HepG2 (cell line): ENCODE measurements around the gene DGKB. TPM values are rescaled to one million over a fixed set of nuclear protein-coding genes. Genes with fewer than 3 reads are reported as not detected.

Source experiments
- ATAC-seq: fragments of 200-7000 bp; cut with Tn5 transposase; 3 replicates; pipeline ENCODE4 v1.9.1; 2020; ENCODE audit warnings: mild to moderate bottlenecking, moderate library complexity
- BruUV-seq: library from RNA; stranded (reverse); fragments of 400-500 nt; replicated peaks from 2 replicates; lab custom pipeline; 2021; lab: Mats Ljungman, UMichigan
- CTCF ChIA-PET: fragments of 300-600 bp; formaldehyde crosslinking; extraction: SDS; loops from one replicate; lab custom pipeline; 2021; ENCODE audit warnings: low total read pairs, inconsistent platforms, low intra/inter-chr PET ratio; lab: Yijun Ruan, JAX
- POLR2A ChIA-PET: fragments of 350-600 bp; sonication (Branson Sonifier 250); formaldehyde crosslinking; loops from one replicate; lab custom pipeline; 2020; ENCODE audit warnings: antibody characterized with exemption, inconsistent platforms; lab: Yijun Ruan, JAX
- DNase-seq: peaks from one replicate; pipeline ENCODE4 v3.0.0-alpha.2; 2015; ENCODE audit warnings: low spot score
- FAIRE-seq: peaks from 3 replicates; lab custom pipeline; 2011; peaks lifted over from hg19 to GRCh38; lab: Jason Lieb, UNC
- H2AFZ ChIP-seq: one replicate; pipeline ENCODE4 v1.6.1; 2011; ENCODE audit warnings: low read length, inconsistent platforms
- H3K27ac ChIP-seq: fragments of 300-600 bp; 3 replicates; pipeline ENCODE4 v1.8.0; 2011; ENCODE audit warnings: mixed run types, mild to moderate bottlenecking, mixed read lengths, low read length, inconsistent platforms; ENCODE audit not compliant: insufficient read depth; ENCODE audit errors: extremely low read length
- H3K27me3 ChIP-seq, 2 experiments: fragments of 200-600 bp in 1 of 2; 2 replicates in 1 of 2; 3 replicates in 1 of 2; pipeline versions ENCODE4 v1.6.0 to v1.8.0; 2011; ENCODE audit warnings: low read length in 2 of 2, mild to moderate bottlenecking in 2 of 2, moderate library complexity in 2 of 2, inconsistent platforms in 1 of 2; ENCODE audit not compliant: insufficient read depth in 2 of 2, control insufficient read depth in 1 of 2
- H3K36me3 ChIP-seq, 2 experiments: fragments of 200-600 bp in 1 of 2; replicated peaks in 1 of 2; 2 replicates in 1 of 2; 3 replicates in 1 of 2; pipeline versions ENCODE4 v1.5.1 to v1.8.0; 2011; ENCODE audit warnings: low read length in 2 of 2, inconsistent platforms in 1 of 2; ENCODE audit not compliant: insufficient read depth in 2 of 2, control insufficient read depth in 1 of 2
- H3K4me1 ChIP-seq: 2 replicates; pipeline ENCODE4 v1.5.1; 2012; ENCODE audit warnings: low read length, inconsistent platforms; ENCODE audit not compliant: insufficient read depth
- H3K4me2 ChIP-seq: 2 replicates; pipeline ENCODE4 v1.6.0; 2011; ENCODE audit warnings: low read depth, low read length, inconsistent platforms
- H3K4me3 ChIP-seq, 3 experiments: fragments of 200-600 bp in 1 of 3; sonication (generic), shearing (Covaris generic) in 1 of 3; replicated peaks in 1 of 3; 2 replicates each; pipeline ENCODE4 v1.5.1; 2011 to 2016; ENCODE audit warnings: low read length in 3 of 3, inconsistent platforms in 2 of 3, low read depth in 2 of 3, mild to moderate bottlenecking in 2 of 3, control low read depth in 1 of 3, mixed read lengths in 1 of 3; ENCODE audit not compliant: insufficient read depth in 1 of 3
- H3K79me2 ChIP-seq: one replicate; pipeline ENCODE4 v1.6.1; 2011; ENCODE audit warnings: low read length, inconsistent platforms; ENCODE audit not compliant: insufficient read depth
- H3K9ac ChIP-seq: 2 replicates; pipeline ENCODE4 v1.6.0; 2011; ENCODE audit warnings: mild to moderate bottlenecking, low read depth, low read length, inconsistent platforms; ENCODE audit not compliant: insufficient read depth
- H3K9me3 ChIP-seq: 2 replicates; pipeline ENCODE4 v1.5.1; 2012; ENCODE audit warnings: mild to moderate bottlenecking, low read length
- H4K20me1 ChIP-seq: 2 replicates; pipeline ENCODE4 v1.6.0; 2011; ENCODE audit warnings: inconsistent platforms, mild to moderate bottlenecking, low read length, moderate library complexity; ENCODE audit not compliant: insufficient read depth
- FOXK1 ChIP-seq: sonication (generic); formaldehyde crosslinking; IDR thresholded peaks from 2 replicates; pipeline ENCODE4 v1.4.0; 2020; ENCODE audit warnings: low read depth, missing genetic modification reagents, borderline replicate concordance
- FOXM1 ChIP-seq: sonication (generic); formaldehyde crosslinking; IDR thresholded peaks from 2 replicates; pipeline ENCODE4 v1.5.0; 2020; ENCODE audit warnings: missing genetic modification reagents
- GPBP1L1 ChIP-seq: sonication (generic); formaldehyde crosslinking; IDR thresholded peaks from 2 replicates; pipeline ENCODE4 v1.5.0; 2020; ENCODE audit warnings: mild to moderate bottlenecking, missing genetic modification reagents
- GZF1 ChIP-seq: sonication (generic); formaldehyde crosslinking; IDR thresholded peaks from 2 replicates; pipeline ENCODE4 v1.5.1; 2020; ENCODE audit warnings: mild to moderate bottlenecking, missing genetic modification reagents
- HNF1A ChIP-seq, 2 experiments: sonication (generic) in 1 of 2; formaldehyde crosslinking in 1 of 2; IDR thresholded peaks; 2 replicates each; pipeline versions ENCODE4 v1.4.0 to v1.6.1; 2016 to 2020; ENCODE audit warnings: borderline replicate concordance in 1 of 2, low read depth in 1 of 2, mild to moderate bottlenecking in 1 of 2, missing genetic modification reagents in 1 of 2
- HOXA5 ChIP-seq: sonication (generic); formaldehyde crosslinking; IDR thresholded peaks from 2 replicates; pipeline ENCODE4 v1.4.0; 2020; ENCODE audit warnings: missing genetic modification reagents
- HOXA7 ChIP-seq: sonication (generic); formaldehyde crosslinking; IDR thresholded peaks from 2 replicates; pipeline ENCODE4 v1.8.1; 2022; ENCODE audit warnings: mild to moderate bottlenecking, missing genetic modification reagents, moderate library complexity
- SATB2 ChIP-seq: sonication (generic); formaldehyde crosslinking; IDR thresholded peaks from 2 replicates; pipeline ENCODE4 v1.5.0; 2020; ENCODE audit warnings: missing genetic modification reagents
- SMYD3 ChIP-seq: sonication (generic); formaldehyde crosslinking; IDR thresholded peaks from 2 replicates; pipeline ENCODE4 v1.8.1; 2023; ENCODE audit warnings: mild to moderate bottlenecking, missing genetic modification reagents
- ZBTB37 ChIP-seq: sonication (generic); formaldehyde crosslinking; IDR thresholded peaks from 2 replicates; pipeline ENCODE4 v1.4.0; 2020; ENCODE audit warnings: mild to moderate bottlenecking, missing genetic modification reagents
- ZKSCAN8 ChIP-seq: IDR thresholded peaks from 2 replicates; pipeline ENCODE4 v1.6.1; 2016; ENCODE audit warnings: borderline replicate concordance, missing genetic modification reagents, missing compliant biosample characterization
- ZNF441 ChIP-seq: sonication (generic); formaldehyde crosslinking; IDR thresholded peaks from 2 replicates; pipeline ENCODE4 v1.7.0; 2021; ENCODE audit warnings: missing genetic modification reagents, borderline replicate concordance
- ZNF576 ChIP-seq: sonication (generic); formaldehyde crosslinking; IDR thresholded peaks from 2 replicates; pipeline ENCODE4 v1.4.0; 2020; ENCODE audit warnings: mild to moderate bottlenecking, missing genetic modification reagents
- ZNF652 ChIP-seq: IDR thresholded peaks from 2 replicates; pipeline ENCODE4 v1.6.1; 2016; ENCODE audit warnings: low read depth, borderline replicate concordance
- ZNF816 ChIP-seq: sonication (generic); formaldehyde crosslinking; IDR thresholded peaks from 2 replicates; pipeline ENCODE4 v1.8.0; 2022; ENCODE audit warnings: missing genetic modification reagents, mild to moderate bottlenecking, borderline replicate concordance
- WGBS: methylation state at CpG from one replicate; pipeline ENCODE4 v1.1.6; 2017; ENCODE audit warnings: low lambda C conversion rate; 5-methylcytosine and 5-hydroxymethylcytosine counted together
- in situ Hi-C: cut with HindIII; loops from 2 replicates; pipeline ENCODE4 v1.10.0; 2017; ENCODE audit warnings: low pct_unique_long_range_greater_than_20kb; ENCODE audit not compliant: extremely low pct_ligation_motif_present
- intact Hi-C: fragments of 100-400 bp; cut with micrococcal nuclease; formaldehyde crosslinking; loops from one replicate; pipeline ENCODE4 v1.10.0; 2022; ENCODE audit not compliant: unreplicated experiment
- polyA plus RNA-seq, 8 experiments: library from polyadenylated mRNA; depleted of rRNA in 3 of 8; stranded (reverse) in 7 of 8; unstranded in 1 of 8; fragments of >200 nt; fragmentation: Illumina TruSeq in 4 of 8; extraction: Trizol in 4 of 8; gene quantifications; 2 replicates each; pipeline versions ENCODE4 v1.2.1 to v1.2.3, GENCODE V29; 2011 to 2016; ENCODE audit warnings: low read depth in 4 of 8, missing spikeins in 1 of 8, mixed read lengths in 1 of 8; ENCODE audit not compliant: insufficient read depth in 1 of 8
- total RNA-seq, 5 experiments: library from RNA; depleted of rRNA; stranded (reverse); fragments of >200 nt; fragmentation: Illumina TruSeq; extraction: Trizol; gene quantifications; 2 replicates each; pipeline ENCODE4 v1.2.3, GENCODE V29; 2016; ENCODE audit warnings: low read depth in 1 of 5

The DGKB gene
- total and polyA plus RNA-seq, 2 of the 13 experiments (the other 11 are each of a cell fraction or from before 2014, with no cell fraction given) = not detected

- no peak overlapping the region for H3K4me2 ChIP-seq
- no peak overlapping the region for H2AFZ ChIP-seq
- BruUV-seq = no TSS peak
- H3K9me3 ChIP-seq = peaks cover 80% of the 10 kb centered on the region
- no peaks in the 10 kb centered on the region for H3K79me2 ChIP-seq
- TF ChIP-seq FOXM1 (CRISPR knock-in tag) (no peak), ZNF441 (CRISPR knock-in tag) (no peak), SMYD3 (CRISPR knock-in tag) (no peak), HNF1A (IDR thresholded peaks at IDR 0.05; ENCODE audit: low read depth) (no peak), HNF1A (CRISPR knock-in tag; IDR thresholded peaks at IDR 0.05; ENCODE audit: borderline replicate concordance) (no peak), ZKSCAN8 (no peak), FOXK1 (CRISPR knock-in tag) (no peak), ZNF816 (no peak), ZNF652 (no peak), HOXA5 (CRISPR knock-in tag) (no peak), ZNF576 (CRISPR knock-in tag) (no peak), GPBP1L1 (CRISPR knock-in tag) (no peak), GZF1 (no peak), HOXA7 (CRISPR knock-in tag) (no peak), ZBTB37 (CRISPR knock-in tag) (no peak), SATB2 (CRISPR knock-in tag) (no peak)
- TF ChIP-seq, all 625 proteins: peak for 0
- ChIA-PET CTCF (no interaction called here), POLR2A (no interaction called here)
- no peaks in the 10 kb centered on the region for H3K27me3 ChIP-seq
- FAIRE-seq = no peak
- in situ Hi-C loops = no loop called here
- DNase-seq = no peak
- H3K4me3 ChIP-seq = no peak overlapping the region
- no peak overlapping the region for H3K27ac ChIP-seq
- no peak for ATAC-seq
- 3% methylated on average over 4 of the region's 4 CpGs for WGBS
- no peaks in the 10 kb centered on the region for H3K4me1 ChIP-seq
- no peaks in the 10 kb centered on the region for H4K20me1 ChIP-seq
- intact Hi-C loops = no loop called here
- H3K36me3 ChIP-seq = no peaks in the 10 kb centered on the region
- H3K9ac ChIP-seq = no peak overlapping the region
Observed at GRCh38 chr7:14483663-14484062, 418.9 kb downstream of the DGKB start.
